ENCODE results near the gene DDX3X. TPM values are rescaled to one million over a fixed set of nuclear protein-coding genes. Genes with fewer than 3 reads are reported as not detected.

DDX3X gene
- total and polyA plus RNA-seq, 2 of the 13 experiments (the other 11 are each of a cell fraction or from before 2014, with no cell fraction given) = 53.5 to 239 TPM

GRCh38 chrX:41333744-41334362, at the start of gene DDX3X (continued):
- no peak for TF ChIP-seq CENPX (CRISPR knock-in tag; IDR thresholded peaks at IDR 0.05)
- 0 out of 2 replicates have a peak, but pooled peaks have one; percentile 12 for TF ChIP-seq JUNB (CRISPR knock-in tag; IDR thresholded peaks at IDR 0.05; ENCODE audit: borderline replicate concordance)
- TF ChIP-seq ZNF329 (CRISPR knock-in tag; IDR thresholded peaks at IDR 0.05; ENCODE audit: low read depth) = 0 out of 2 replicates have a peak, but pooled peaks have one; percentile 36
- TF ChIP-seq EZH2 (conservative IDR thresholded peaks at IDR 0.05; ENCODE audit: low read depth, low read length) = no peak
- TF ChIP-seq STAT6 (CRISPR knock-in tag; IDR thresholded peaks at IDR 0.05; ENCODE audit: borderline replicate concordance) = 0 out of 2 replicates have a peak, but pooled peaks have one; percentile 28
- no peak for TF ChIP-seq KMT2A (CRISPR knock-in tag; IDR thresholded peaks at IDR 0.05)
- no peak for TF ChIP-seq MAFG (CRISPR knock-in tag; IDR thresholded peaks at IDR 0.05)
- peak; percentile 96 for TF ChIP-seq GMEB1 (CRISPR knock-in tag; IDR thresholded peaks at IDR 0.05; ENCODE audit: borderline replicate concordance)
- TF ChIP-seq ZNF572 (CRISPR knock-in tag; IDR thresholded peaks at IDR 0.05) = no peak
- TF ChIP-seq ELF3 (CRISPR knock-in tag; IDR thresholded peaks at IDR 0.05) = peak; percentile 22; the same call in 1 of the 2 replicates
- no peak for TF ChIP-seq MBNL3 (CRISPR knock-in tag; conservative IDR thresholded peaks at IDR 0.05)
- 0 out of 2 replicates have a peak, but pooled peaks have one; percentile 43 for TF ChIP-seq AHDC1 (CRISPR knock-in tag; IDR thresholded peaks at IDR 0.05; ENCODE audit: borderline replicate concordance)
- peak; percentile 10; the same call in 1 of the 2 replicates for TF ChIP-seq SALL1 (CRISPR knock-in tag; IDR thresholded peaks at IDR 0.05)
- no peak for TF ChIP-seq ZNF773 (CRISPR knock-in tag; IDR thresholded peaks at IDR 0.05; ENCODE audit: borderline replicate concordance)
- 0 out of 2 replicates have a peak, but pooled peaks have one; percentile 31 for TF ChIP-seq YEATS2 (CRISPR knock-in tag; IDR thresholded peaks at IDR 0.05; ENCODE audit: borderline replicate concordance)
- no peak for TF ChIP-seq ZNF513 (CRISPR knock-in tag; conservative IDR thresholded peaks at IDR 0.05)
- no peak for TF ChIP-seq RBM39 (IDR thresholded peaks at IDR 0.05; ENCODE audit: low read depth, low read length, poor library complexity, severe bottlenecking)

All from HepG2 (cell line).